ENCODE measurements around the gene PCNA. TPM values are rescaled to one million over a fixed set of nuclear protein-coding genes. Genes with fewer than 3 reads are reported as not detected.
"Not testable (repeated sequence)": the region's sequence is repeated elsewhere in the genome, so short reads cannot be mapped to it uniquely, and the experiment has no call there.

The PCNA gene
- total RNA-seq, 4 donors from 2014 or later = 18.3 to 56.7 (median 38.2) TPM

- no peak overlapping the region for H3K4me3 ChIP-seq
- no peaks in the 10 kb centered on the region for H3K36me3 ChIP-seq
- no peaks in the 10 kb centered on the region for H3K27me3 ChIP-seq
- in situ Hi-C loops (cut with MboI; ENCODE audit: low pct_ligation_motif_present in 1 of 4, low pct_unique_long_range_greater_than_20kb in 1 of 4, low sequenced_read_pairs in 3 of 4) = loop anchor here in 1 of 4 donors (25.0 kb wide), 1 partner anchor 468 kb away; no protein-coding TSS in a partner anchor
- peak; percentile 42 for DNase-seq
- H3K27ac ChIP-seq = peak overlapping the region; percentile 77 to 82 (median 80)
- intact Hi-C loops (cut with DNase I; ENCODE audit: low total_unique reads) = no loop called here
- TF ChIP-seq CTCF (IDR thresholded peaks at IDR 0.05) (no peak), EP300 (IDR thresholded peaks at IDR 0.05; ENCODE audit: low read depth) (no peak)
- WGBS, 2 donors (ENCODE audit: low coverage in 1 of 2) = 82% methylated on average over 4 to 10 of the region's 10 CpGs
- H3K9me3 ChIP-seq = no peaks in the 10 kb centered on the region
- peaks cover 0 to 20% (median 14%) of the 10 kb centered on the region in 4 donors for H3K4me1 ChIP-seq
Measured at GRCh38 chr20:5080384-5080877, 39.3 kb downstream of the PCNA start.

- WGBS, 2 donors (ENCODE audit: low coverage in 1 of 2) = 11 to 13% methylated on average over 9 to 11 of the region's 11 CpGs
- Histone ChIP-seq H3K36me3 (no peaks in the 10 kb centered on the region), H3K4me1 (peaks cover 9 to 39% (median 24%) of the 10 kb centered on the region in 4 donors), H3K27ac (peak overlapping the region; percentile 77 to 82 (median 80)), H3K27me3 (no peaks in the 10 kb centered on the region), H3K4me3 (peak overlapping the region in 3 of 4 donors; percentile 5 to 32 (median 24)), H3K9me3 (no peaks in the 10 kb centered on the region)
- TF ChIP-seq EP300 (IDR thresholded peaks at IDR 0.05; ENCODE audit: low read depth) (no peak), POLR2A (IDR thresholded peaks at IDR 0.05) (peak; percentile 38), POLR2AphosphoS5 (IDR thresholded peaks at IDR 0.05) (peak; percentile 61 to 72 (median 69))
- DNase-seq = peak; percentile 83
- in situ Hi-C loops (cut with MboI; ENCODE audit: low pct_ligation_motif_present in 1 of 4, low pct_unique_long_range_greater_than_20kb in 1 of 4, low sequenced_read_pairs in 3 of 4) = loop anchor here in 1 of 4 donors (25.0 kb wide), 1 partner anchor 466 kb away; no protein-coding TSS in a partner anchor
- intact Hi-C loops (cut with DNase I; ENCODE audit: low total_unique reads) = no loop called here
Measured at GRCh38 chr20:5078399-5078958, 41.3 kb downstream of the PCNA start.

GRCh38 chr20:5077761-5078387 lies 41.9 kb downstream of the PCNA start:
- in situ Hi-C loops (cut with MboI; ENCODE audit: low pct_ligation_motif_present in 1 of 4, low pct_unique_long_range_greater_than_20kb in 1 of 4, low sequenced_read_pairs in 3 of 4) = loop anchor here in 1 of 4 donors (25.0 kb wide), 1 partner anchor 466 kb away; no protein-coding TSS in a partner anchor
- TF ChIP-seq EP300 (IDR thresholded peaks at IDR 0.05; ENCODE audit: low read depth) (no peak), CTCF (IDR thresholded peaks at IDR 0.05) (no peak), POLR2AphosphoS5 (IDR thresholded peaks at IDR 0.05) (no peak), POLR2A (IDR thresholded peaks at IDR 0.05) (no peak)
- WGBS, 2 donors (ENCODE audit: low coverage in 1 of 2) = 39 to 83% methylated on average over 1 to 4 of the region's 4 CpGs
- H3K27me3 ChIP-seq = no peaks in the 10 kb centered on the region
- no peaks in the 10 kb centered on the region for H3K9me3 ChIP-seq
- H3K4me1 ChIP-seq = peaks cover 13 to 45% (median 30%) of the 10 kb centered on the region in 4 donors
- intact Hi-C loops (cut with DNase I; ENCODE audit: low total_unique reads) = no loop called here
- DNase-seq = no peak
- peak overlapping the region; percentile 77 to 82 (median 80) for H3K27ac ChIP-seq
- no peaks in the 10 kb centered on the region for H3K36me3 ChIP-seq
- H3K4me3 ChIP-seq = peak overlapping the region in 3 of 4 donors; percentile 5 to 32 (median 24)

- in situ Hi-C loops (cut with MboI; ENCODE audit: low pct_ligation_motif_present in 1 of 4, low pct_unique_long_range_greater_than_20kb in 1 of 4, low sequenced_read_pairs in 3 of 4) = loop anchor here in 1 of 4 donors (25.0 kb wide), 1 partner anchor 465 kb away; no protein-coding TSS in a partner anchor
- intact Hi-C loops (cut with DNase I; ENCODE audit: low total_unique reads) = not testable (repeated sequence)
Measured at GRCh38 chr20:5076913-5077312, 42.8 kb downstream of the PCNA start.

GRCh38 chr20:5074232-5074674 lies 45.5 kb downstream of the PCNA start:
- no peaks in the 10 kb centered on the region for H3K9me3 ChIP-seq
- in situ Hi-C loops (cut with MboI; ENCODE audit: low pct_ligation_motif_present in 1 of 4, low pct_unique_long_range_greater_than_20kb in 1 of 4, low sequenced_read_pairs in 3 of 4) = no loop called here

More at GRCh38 chr20:5076913-5077312, 42.8 kb downstream of the PCNA start:
- not testable (repeated sequence) for H3K36me3 ChIP-seq, H3K9me3 ChIP-seq, DNase-seq, H3K27me3 ChIP-seq, H3K27ac ChIP-seq, H3K4me3 ChIP-seq
- H3K4me1 ChIP-seq = peaks cover 14 to 51% (median 33%) of the 10 kb centered on the region in 4 donors
- WGBS, 2 donors (ENCODE audit: low coverage in 1 of 2) = 96 to 100% methylated on average over 2 of the region's 2 CpGs

More at GRCh38 chr20:5074232-5074674, 45.5 kb downstream of the PCNA start:
- intact Hi-C loops (cut with DNase I; ENCODE audit: low total_unique reads) = no loop called here
- no peak for TF ChIP-seq POLR2AphosphoS5 (IDR thresholded peaks at IDR 0.05)
- no peak for TF ChIP-seq EP300 (IDR thresholded peaks at IDR 0.05; ENCODE audit: low read depth)
- TF ChIP-seq CTCF (IDR thresholded peaks at IDR 0.05) = no peak
- TF ChIP-seq POLR2A (IDR thresholded peaks at IDR 0.05) = no peak
- WGBS, 2 donors (ENCODE audit: low coverage in 1 of 2) = 80 to 94% methylated on average over 2 to 3 of the region's 3 CpGs
- no peak overlapping the region for H3K4me3 ChIP-seq
- no peaks in the 10 kb centered on the region for H3K27me3 ChIP-seq
- H3K27ac ChIP-seq = peak overlapping the region; percentile 57 to 84 (median 78)
- DNase-seq = no peak
- peaks cover 14 to 46% (median 33%) of the 10 kb centered on the region in 4 donors for H3K4me1 ChIP-seq
- H3K36me3 ChIP-seq = no peaks in the 10 kb centered on the region

All from transverse colon (tissue), 4 donors.